Small intestine (tissue), 7 donors: ENCODE results near the gene TNIK. TPM values are rescaled to one million over a fixed set of nuclear protein-coding genes. Genes with fewer than 3 reads are reported as not detected.

Experiments
- DNase-seq, 2 donors: peaks; one replicate each; pipeline versions ENCODE4 v3.0.0 to v3.0.0-alpha.2; 2013
- FAIRE-seq: peaks from 2 replicates; lab custom pipeline; 2012; peaks lifted over from hg19 to GRCh38; lab: Jason Lieb, UNC
- H3K27ac ChIP-seq, 3 donors: one replicate each; pipeline ENCODE4 v1.5.1; 2013; ENCODE audit warnings: low read length in 2 of 3, mild to moderate bottlenecking in 2 of 3, control low read depth in 1 of 3, inconsistent platforms in 1 of 3, low read depth in 1 of 3, moderate library complexity in 1 of 3
- H3K27me3 ChIP-seq, 3 donors: one replicate each; pipeline ENCODE4 v1.6.1; 2013; ENCODE audit warnings: low read length in 3 of 3, inconsistent platforms in 1 of 3; ENCODE audit not compliant: control insufficient read depth in 3 of 3, insufficient read depth in 3 of 3
- H3K36me3 ChIP-seq, 3 donors: one replicate each; pipeline ENCODE4 v1.6.1; 2013; ENCODE audit warnings: low read length in 3 of 3, inconsistent platforms in 1 of 3, low read depth in 1 of 3, mild to moderate bottlenecking in 1 of 3, moderate library complexity in 1 of 3; ENCODE audit not compliant: control insufficient read depth in 3 of 3, insufficient read depth in 2 of 3
- H3K4me1 ChIP-seq, 3 donors: one replicate each; pipeline ENCODE4 v1.6.1; 2013; ENCODE audit warnings: low read length in 2 of 3, inconsistent platforms in 1 of 3, low read depth in 1 of 3, mild to moderate bottlenecking in 1 of 3, moderate library complexity in 1 of 3; ENCODE audit not compliant: control insufficient read depth in 3 of 3, insufficient read depth in 2 of 3
- H3K4me3 ChIP-seq, 3 donors: one replicate each; pipeline ENCODE4 v1.5.1; 2013; ENCODE audit warnings: low read length in 3 of 3, control low read depth in 1 of 3, inconsistent platforms in 1 of 3, low read depth in 1 of 3, mild to moderate bottlenecking in 1 of 3, moderate library complexity in 1 of 3
- H3K9me3 ChIP-seq, 2 donors: one replicate each; pipeline ENCODE4 v1.6.1; 2013; ENCODE audit warnings: low read depth in 1 of 2, low read length in 1 of 2; ENCODE audit not compliant: control insufficient read depth in 2 of 2, insufficient read depth in 1 of 2
- whole genome bisulfite sequencing, 3 donors: extraction: QIAGEN DNeasy Blood & Tissue Kit; methylation state at CpG; one replicate each; pipeline ENCODE4 v1.1.7; 2013; 5-methylcytosine and 5-hydroxymethylcytosine counted together
- polyA plus RNA-seq, 4 donors: library from polyadenylated mRNA; stranded (reverse) in 3 of 4; unstranded in 1 of 4; fragments of 200-250 nt in 3 of 4; fragments of 120-200 nt in 1 of 4; gene quantifications; one replicate each; pipeline versions ENCODE4 v1.2.1 to v1.2.3, GENCODE V29; 2013
- donor health status: healthy with polysubstance abuse.
- donor health status: control.
- donor health status: control.
- donor health status: Bipolar disorder and iron deficiency.
- donor health status: healthy.

TNIK gene
- polyA plus RNA-seq, 4 donors, result 14.9 to 38.7 (median 27.5) TPM

GRCh38 chr3:171213907-171214306, 246.3 kb downstream of the TNIK start:
- Histone ChIP-seq H3K36me3 (no peaks in the 10 kb centered on the region), H3K27ac (no peak overlapping the region), H3K4me1 (no peaks in the 10 kb centered on the region), H3K9me3 (no peaks in the 10 kb centered on the region), H3K4me3 (no peak overlapping the region), H3K27me3 (no peaks in the 10 kb centered on the region)
- WGBS, 3 donors, result 94 to 100% (median 97%) methylated on average over 2 of the region's 2 CpGs
- DNase-seq (no peak), FAIRE-seq (no peak)

GRCh38 chr3:171213178-171213577, 247.0 kb downstream of the TNIK start:
- no peak overlapping the region for H3K4me3 ChIP-seq
- WGBS, 3 donors, result 86 to 92% (median 87%) methylated on average over 8 of the region's 8 CpGs
- DNase-seq (no peak), FAIRE-seq (no peak)
- H3K36me3 ChIP-seq, result no peaks in the 10 kb centered on the region
- no peaks in the 10 kb centered on the region for H3K27me3 ChIP-seq
- no peaks in the 10 kb centered on the region for H3K4me1 ChIP-seq
- no peaks in the 10 kb centered on the region for H3K9me3 ChIP-seq
- no peak overlapping the region for H3K27ac ChIP-seq

- no peak overlapping the region for H3K4me3 ChIP-seq
- no peak overlapping the region for H3K27ac ChIP-seq
- FAIRE-seq, result no peak
- no peak for DNase-seq
- peaks cover 0 to 4% (median 0%) of the 10 kb centered on the region in 3 donors for H3K36me3 ChIP-seq
- no peaks in the 10 kb centered on the region for H3K27me3 ChIP-seq
- H3K9me3 ChIP-seq, result no peaks in the 10 kb centered on the region
- H3K4me1 ChIP-seq, result no peaks in the 10 kb centered on the region
- WGBS, 3 donors, result 79 to 86% (median 86%) methylated on average over 3 of the region's 3 CpGs
Measured at GRCh38 chr3:171212648-171213047, 247.6 kb downstream of the TNIK start.

- H3K36me3 ChIP-seq, result peaks cover 0 to 9% (median 5%) of the 10 kb centered on the region in 3 donors
- no peak overlapping the region for H3K27ac ChIP-seq
- no peaks in the 10 kb centered on the region for H3K27me3 ChIP-seq
- H3K4me3 ChIP-seq, result no peak overlapping the region
- FAIRE-seq (no peak), DNase-seq (no peak)
- H3K4me1 ChIP-seq, result no peaks in the 10 kb centered on the region
- WGBS, 3 donors, result 75 to 94% (median 90%) methylated on average over 1 of the region's 1 CpG
- peaks cover 0 to 7% of the 10 kb centered on the region in 2 donors for H3K9me3 ChIP-seq
Measured at GRCh38 chr3:171206283-171206682, 253.9 kb downstream of the TNIK start.

- Histone ChIP-seq H3K27ac (no peak overlapping the region), H3K36me3 (peaks cover 0 to 9% (median 5%) of the 10 kb centered on the region in 3 donors), H3K9me3 (peaks cover 0 to 7% of the 10 kb centered on the region in 2 donors), H3K4me1 (peaks cover 0 to 6% (median 0%) of the 10 kb centered on the region in 3 donors), H3K27me3 (no peaks in the 10 kb centered on the region), H3K4me3 (no peak overlapping the region)
- no peak for FAIRE-seq
- 74 to 100% (median 97%) methylated on average over 1 of the region's 1 CpG for WGBS, 3 donors
- DNase-seq, result no peak
Measured at GRCh38 chr3:171204942-171205341, 255.3 kb downstream of the TNIK start.

GRCh38 chr3:171201825-171202224, 258.4 kb downstream of the TNIK start:
- 81 to 83% (median 82%) methylated on average over 6 of the region's 6 CpGs for WGBS, 3 donors
- peaks cover 0 to 7% (median 5%) of the 10 kb centered on the region in 3 donors for H3K36me3 ChIP-seq
- FAIRE-seq (no peak), DNase-seq (no peak)
- no peak overlapping the region for H3K27ac ChIP-seq
- H3K4me1 ChIP-seq, result peaks cover 0 to 7% (median 0%) of the 10 kb centered on the region in 3 donors
- no peaks in the 10 kb centered on the region for H3K27me3 ChIP-seq
- H3K4me3 ChIP-seq, result no peak overlapping the region
- peaks cover 0 to 7% of the 10 kb centered on the region in 2 donors for H3K9me3 ChIP-seq

- Histone ChIP-seq H3K36me3 (peaks cover 0 to 5% (median 4%) of the 10 kb centered on the region in 3 donors), H3K9me3 (peaks cover 0 to 5% of the 10 kb centered on the region in 2 donors)
Measured at GRCh38 chr3:171200750-171201088, 259.5 kb downstream of the TNIK start.

GRCh38 chr3:171200052-171200749, 260.0 kb downstream of the TNIK start:
- no peaks in the 10 kb centered on the region for H3K27me3 ChIP-seq
- no peak for FAIRE-seq

More at GRCh38 chr3:171200750-171201088, 259.5 kb downstream of the TNIK start:
- peak overlapping the region in 1 of 3 donors; percentile 16 for H3K27ac ChIP-seq
- peaks cover 0 to 7% (median 0%) of the 10 kb centered on the region in 3 donors for H3K4me1 ChIP-seq
- WGBS, 3 donors, result 85 to 92% (median 88%) methylated on average over 2 of the region's 2 CpGs
- FAIRE-seq, result no peak
- no peaks in the 10 kb centered on the region for H3K27me3 ChIP-seq
- no peak overlapping the region for H3K4me3 ChIP-seq
- no peak for DNase-seq

More at GRCh38 chr3:171200052-171200749, 260.0 kb downstream of the TNIK start:
- no peak for DNase-seq
- no peak overlapping the region for H3K4me3 ChIP-seq
- peaks cover 0 to 4% (median under 1%) of the 10 kb centered on the region in 3 donors for H3K36me3 ChIP-seq
- peaks cover 0 to under 1% of the 10 kb centered on the region in 2 donors for H3K9me3 ChIP-seq
- WGBS, 3 donors, result 57 to 95% (median 68%) methylated on average over 3 of the region's 3 CpGs
- H3K27ac ChIP-seq, result peak overlapping the region in 1 of 3 donors; percentile 16
- H3K4me1 ChIP-seq, result peaks cover 0 to 7% (median 0%) of the 10 kb centered on the region in 3 donors
